Measurements from ENCODE around the gene FAS.

GRCh38 chr10:88994019-88994418, 3.4 kb downstream of the FAS start:
- TF ChIP-seq U2AF2 (optimal IDR thresholded peaks at IDR 0.05; ENCODE audit: low read depth, low read length): no peak
- no peak for TF ChIP-seq CTCF (IDR thresholded peaks at IDR 0.05 in 2 of 3, conservative IDR thresholded peaks at IDR 0.05 in 1 of 3; ENCODE audit: insufficient read depth in 2 of 3, low read depth in 1 of 3, low read length in 3 of 3)

Measured in K562 (cell line).